Amygdala (tissue), 56 donors: ENCODE data around the gene MYH13.

Source experiments
- DNase-seq, 56 donors: peaks; one replicate each; lab custom pipeline; 2025; lab: John Stamatoyannopoulos, UW

MYH13 gene

DNA sequence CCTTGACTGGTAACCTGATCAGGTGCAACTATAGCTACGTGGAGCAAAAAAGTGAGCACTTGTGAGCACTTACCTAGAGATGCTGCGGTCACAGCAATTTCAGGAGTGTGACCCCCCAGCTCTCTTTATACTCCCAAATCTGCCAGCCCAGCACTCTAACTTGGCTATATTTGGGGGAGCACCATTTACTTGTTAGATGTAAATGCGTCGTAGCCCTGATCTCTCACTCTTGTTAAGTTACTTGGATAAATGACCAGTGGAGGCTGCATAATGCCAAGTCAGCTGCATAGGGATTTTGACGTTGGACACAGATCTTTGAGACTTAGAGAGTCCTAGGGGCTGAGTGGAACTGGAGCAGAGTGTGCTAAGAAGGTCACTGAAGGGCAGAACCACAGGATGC lies at the start of gene MYH13:
TSS of gene MYH13 (minus strand) at position 101 of the 400 bp plus-strand sequence. CDS start 8,476 bp downstream, outside the sequence.
- DNase-seq: no peak

DNA sequence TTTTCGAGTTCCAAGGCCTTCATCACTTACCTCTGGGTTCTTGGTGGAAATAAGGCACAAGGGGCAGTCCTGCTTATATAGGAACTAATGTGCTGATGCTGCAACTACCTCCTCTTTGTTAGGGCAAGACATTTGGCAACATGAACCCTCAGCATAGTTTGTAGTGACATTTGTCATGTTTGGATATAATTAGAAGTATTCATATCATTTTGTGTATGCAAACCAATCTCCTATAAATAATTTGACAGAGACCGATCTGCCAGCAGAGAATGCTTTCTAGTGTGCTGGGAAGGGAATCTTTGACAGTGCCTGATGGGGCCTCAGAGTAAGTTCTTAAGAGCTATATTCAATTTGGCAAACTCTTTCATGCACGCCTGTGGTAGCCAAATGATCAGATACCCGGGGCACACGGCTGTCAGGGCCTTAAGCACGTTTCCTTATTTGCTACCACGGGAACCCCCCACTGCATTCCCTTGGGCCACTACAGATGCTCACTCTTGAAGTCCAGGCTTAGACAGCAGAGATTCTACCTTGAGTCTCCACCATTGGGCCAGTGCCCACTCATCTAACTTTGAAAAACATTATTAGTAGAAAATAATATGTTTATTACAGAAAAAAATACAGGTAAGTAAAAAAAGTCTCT lies 49.2 kb upstream of the MYH13 start, which contains the start of gene MYH8:
TSS of gene MYH8 (minus strand) at position 51 of the 643 bp plus-strand sequence. CDS start 1,723 bp downstream, outside the sequence.
- no peak for DNase-seq

DNA sequence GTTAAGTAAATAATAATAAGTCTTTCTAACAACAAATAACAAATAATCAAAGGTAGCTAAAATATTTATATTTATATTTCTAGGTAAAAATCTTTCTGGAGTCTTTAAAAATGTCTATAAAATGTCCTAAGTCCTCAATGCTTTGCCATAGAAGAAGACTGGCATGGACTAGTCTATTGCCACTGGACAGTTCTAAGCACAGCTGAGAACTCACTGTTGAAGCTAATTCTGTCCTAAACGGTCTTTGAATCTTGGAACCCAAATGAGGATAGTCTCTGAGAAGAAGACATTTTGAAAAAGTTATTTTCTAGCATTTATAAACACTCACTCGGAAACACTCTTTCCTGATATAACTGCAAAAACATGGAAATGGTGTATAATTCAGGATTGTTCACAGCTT lies 48.4 kb upstream of the MYH13 start:
- DNase-seq: no peak

DNA sequence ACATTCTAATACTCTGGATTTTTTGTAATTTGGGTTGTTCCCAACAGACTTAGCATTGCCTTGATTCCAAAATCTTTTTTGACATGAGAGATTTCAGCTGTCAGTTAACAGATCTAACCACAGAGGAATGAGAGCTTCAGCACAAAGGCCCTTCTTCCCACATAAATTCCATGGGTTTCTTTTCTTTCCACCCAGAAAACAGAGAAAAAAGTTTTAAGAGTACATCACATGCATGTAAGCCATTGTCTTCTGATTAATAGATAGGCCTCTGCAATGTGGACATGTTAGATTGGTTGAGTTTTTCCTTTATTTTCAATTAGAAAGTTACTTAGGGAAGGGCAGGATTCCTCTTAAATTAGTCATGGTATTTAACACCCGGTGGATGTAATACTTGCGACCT lies 48.0 kb upstream of the MYH13 start:
- no peak for DNase-seq

DNA sequence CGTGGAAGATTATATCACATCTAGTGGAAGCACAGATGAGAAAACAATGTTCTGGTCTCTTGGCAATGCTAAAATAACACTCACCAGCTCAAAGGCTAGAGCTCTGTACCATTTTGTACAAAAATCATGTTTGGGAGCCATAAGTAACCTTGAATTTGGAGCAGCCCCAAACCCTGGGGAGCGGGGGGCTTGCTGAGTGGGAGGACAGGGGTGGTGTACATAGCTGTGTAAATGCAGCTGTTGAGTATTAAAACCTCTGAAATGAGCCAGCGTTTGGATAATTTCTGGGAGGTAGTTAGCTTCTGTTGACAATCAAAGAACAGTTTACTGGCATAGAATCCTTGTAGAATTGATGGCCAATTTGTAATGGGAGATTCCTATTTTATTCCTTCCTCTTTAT lies 44.6 kb upstream of the MYH13 start:
- no peak for DNase-seq

DNA sequence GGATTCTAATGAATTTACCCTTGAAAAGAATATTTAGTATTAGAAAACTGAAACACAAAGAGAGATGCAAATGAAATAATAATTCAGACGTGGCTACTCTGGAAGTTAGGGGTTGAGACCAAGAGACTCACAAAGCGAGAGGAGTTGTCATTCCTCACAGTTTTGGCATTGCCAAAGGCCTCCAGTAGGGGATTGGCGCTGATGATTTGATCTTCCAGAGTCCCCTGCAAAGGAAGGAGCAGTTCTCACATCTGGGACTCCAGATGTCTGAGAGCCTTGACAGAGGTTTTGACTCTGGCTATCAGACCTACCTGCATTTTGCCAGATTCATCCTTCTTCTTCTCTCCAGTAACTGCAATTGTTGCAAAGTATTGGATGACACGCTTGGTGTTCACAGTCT lies 42.4 kb upstream of the MYH13 start:
- no peak for DNase-seq

DNA sequence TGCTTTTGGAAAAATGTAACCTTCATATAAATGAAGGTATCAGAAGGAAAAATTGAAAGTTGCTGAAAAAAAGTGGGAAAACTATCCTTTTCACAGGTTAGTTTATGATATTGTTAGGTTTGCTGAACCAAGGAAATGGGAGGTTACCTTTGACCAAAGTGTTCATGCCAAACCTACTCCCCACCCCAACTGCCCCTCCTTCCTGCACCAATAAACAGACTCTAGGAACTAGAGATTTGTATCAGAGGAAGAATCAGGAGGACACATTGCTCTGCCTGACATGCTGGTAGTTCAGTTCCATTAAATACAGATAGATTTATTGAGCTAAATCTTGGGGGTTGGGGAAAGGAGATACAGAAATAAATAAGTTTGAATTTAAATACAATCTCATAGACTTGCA lies 30.8 kb upstream of the MYH13 start:
- DNase-seq: no peak

DNA sequence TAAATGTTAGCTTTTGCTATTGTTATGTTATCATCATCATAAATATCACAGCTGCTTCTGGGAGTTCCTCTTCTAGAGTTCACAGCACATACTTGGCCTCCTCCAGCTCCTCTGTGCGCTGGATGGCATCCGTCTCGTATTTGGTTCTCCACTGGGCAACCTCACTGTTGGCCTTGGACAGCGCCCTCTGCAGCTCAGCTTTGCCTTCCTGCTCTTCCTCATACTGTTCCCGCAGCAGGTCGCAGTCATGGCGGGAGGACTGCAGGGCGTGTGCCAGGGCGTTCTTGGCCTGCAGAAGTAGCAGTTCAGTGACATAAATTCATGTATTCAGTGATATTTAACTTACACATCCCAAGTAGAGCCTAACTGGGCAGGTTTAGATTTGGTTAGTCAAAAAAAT lies 25.5 kb upstream of the MYH13 start:
- no peak for DNase-seq

DNA sequence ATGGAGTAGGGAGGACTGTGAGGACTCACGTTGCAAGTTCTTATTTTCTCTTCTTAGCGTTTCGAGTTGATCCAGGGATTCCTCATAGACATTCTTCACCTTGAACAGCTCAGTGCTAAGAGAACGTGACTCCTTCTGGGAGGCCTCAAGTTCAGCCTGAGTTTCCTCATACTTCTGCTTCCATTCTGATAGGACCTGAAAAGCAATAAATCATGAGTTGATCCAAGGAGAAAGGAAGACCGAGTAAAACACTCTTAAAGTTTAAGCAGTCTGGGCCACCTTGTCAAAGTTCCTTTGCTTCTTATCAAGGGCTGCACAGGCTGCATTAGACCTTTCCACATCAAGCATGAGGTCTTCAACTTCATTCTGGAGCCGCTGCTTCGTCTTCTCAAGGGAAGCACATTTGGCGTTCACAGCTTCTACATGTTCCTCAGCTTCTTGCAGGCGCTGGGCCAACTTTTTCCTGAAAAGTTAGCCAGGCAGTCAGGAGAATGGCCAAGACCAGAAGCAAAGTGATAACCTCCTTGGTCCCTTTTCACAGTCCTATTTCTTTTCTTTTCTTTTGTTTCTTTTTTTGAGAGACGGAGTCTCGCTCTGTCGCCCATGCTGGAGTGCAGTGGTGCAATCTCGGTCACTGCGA lies 23.8 kb upstream of the MYH13 start:
- DNase-seq: no peak

DNA sequence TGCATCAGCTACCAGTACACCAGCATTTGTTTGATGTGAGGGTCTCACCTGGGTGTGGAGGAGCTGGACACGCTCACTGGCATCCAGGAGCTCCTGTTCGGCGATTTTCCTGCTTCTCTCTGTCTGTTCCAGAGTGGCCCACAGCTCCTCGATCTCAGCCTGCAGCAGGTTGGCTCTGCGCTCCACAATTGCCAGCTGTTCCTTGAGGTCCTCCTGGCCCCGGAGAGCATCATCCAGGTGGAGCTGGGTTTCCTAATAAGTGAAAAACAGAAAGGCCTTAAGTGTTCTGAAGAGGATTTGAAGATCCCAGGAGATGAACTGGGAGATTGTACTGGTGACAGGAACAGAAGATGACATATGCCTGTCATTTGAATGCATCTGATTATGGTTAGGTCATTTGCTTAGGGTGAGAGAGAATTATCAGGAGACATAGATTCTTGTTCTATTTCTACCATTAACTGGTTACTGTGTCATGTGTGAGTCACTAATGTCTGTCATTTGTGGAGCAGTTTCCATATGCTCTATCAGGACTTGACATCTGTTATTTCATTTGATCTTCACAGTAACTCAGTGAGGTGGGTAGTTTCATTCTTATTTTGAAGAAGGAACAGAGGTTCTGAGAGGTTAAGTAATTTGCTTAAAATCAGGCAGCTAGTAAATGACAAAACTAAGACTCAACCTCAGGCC lies 21.5 kb upstream of the MYH13 start:
- no peak for DNase-seq

DNA sequence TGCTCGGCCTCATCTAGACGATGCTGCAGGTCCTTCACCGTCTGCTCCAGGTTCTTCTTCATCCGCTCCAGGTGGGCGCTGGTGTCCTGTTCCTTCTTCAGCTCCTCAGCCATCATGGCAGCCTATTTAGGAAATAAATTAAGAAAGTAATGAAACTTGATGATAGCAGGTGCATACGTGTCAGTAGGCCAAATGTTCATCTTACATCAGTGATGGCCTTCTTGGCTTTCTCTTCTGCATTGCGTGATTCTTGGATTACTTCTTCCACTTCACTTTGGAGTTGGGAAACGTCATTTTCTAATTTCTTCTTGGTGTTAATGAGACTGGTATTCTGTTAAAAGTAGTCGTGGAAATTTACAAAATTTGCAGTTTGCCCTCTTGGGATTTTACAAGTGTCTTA lies 20.1 kb upstream of the MYH13 start:
- no peak for DNase-seq

DNA sequence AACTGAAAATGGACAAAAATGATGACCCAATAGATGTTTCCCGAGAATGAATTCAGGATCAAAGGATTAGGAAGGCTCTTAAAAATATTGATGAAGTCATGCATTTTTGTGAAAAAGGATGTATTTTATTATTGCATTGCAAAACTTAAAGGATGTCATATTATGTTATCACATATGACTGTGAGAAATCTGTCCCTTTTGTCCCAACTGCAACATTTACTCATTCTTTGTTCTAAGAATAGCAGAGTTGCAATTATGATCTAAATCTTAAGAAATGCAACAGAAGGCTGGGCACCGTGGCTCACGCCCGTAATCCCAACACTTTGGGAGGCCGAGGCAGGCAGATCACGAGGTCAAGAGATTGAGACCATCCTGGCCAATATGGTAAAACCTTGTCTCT lies 13.1 kb upstream of the MYH13 start:
- no peak for DNase-seq

DNA sequence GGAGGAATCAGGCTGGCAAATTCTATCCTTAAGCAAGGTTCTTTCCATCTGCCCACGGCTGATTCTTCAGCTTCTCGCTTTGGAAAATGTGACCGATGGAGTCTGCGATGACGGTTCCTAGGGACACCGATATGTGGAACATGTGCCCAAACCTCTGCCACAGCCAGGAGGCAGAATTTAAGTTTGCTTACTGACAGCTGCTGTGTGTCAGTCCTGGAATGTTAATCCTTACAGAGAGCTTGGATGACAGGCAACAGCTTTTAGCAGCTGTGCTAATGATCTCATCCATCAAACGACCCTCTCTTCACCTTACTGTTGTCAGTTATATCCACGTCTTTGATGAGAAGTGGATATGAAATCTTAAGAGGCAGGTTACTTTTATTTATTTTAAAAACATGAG lies 11.4 kb upstream of the MYH13 start:
- no peak for DNase-seq

DNA sequence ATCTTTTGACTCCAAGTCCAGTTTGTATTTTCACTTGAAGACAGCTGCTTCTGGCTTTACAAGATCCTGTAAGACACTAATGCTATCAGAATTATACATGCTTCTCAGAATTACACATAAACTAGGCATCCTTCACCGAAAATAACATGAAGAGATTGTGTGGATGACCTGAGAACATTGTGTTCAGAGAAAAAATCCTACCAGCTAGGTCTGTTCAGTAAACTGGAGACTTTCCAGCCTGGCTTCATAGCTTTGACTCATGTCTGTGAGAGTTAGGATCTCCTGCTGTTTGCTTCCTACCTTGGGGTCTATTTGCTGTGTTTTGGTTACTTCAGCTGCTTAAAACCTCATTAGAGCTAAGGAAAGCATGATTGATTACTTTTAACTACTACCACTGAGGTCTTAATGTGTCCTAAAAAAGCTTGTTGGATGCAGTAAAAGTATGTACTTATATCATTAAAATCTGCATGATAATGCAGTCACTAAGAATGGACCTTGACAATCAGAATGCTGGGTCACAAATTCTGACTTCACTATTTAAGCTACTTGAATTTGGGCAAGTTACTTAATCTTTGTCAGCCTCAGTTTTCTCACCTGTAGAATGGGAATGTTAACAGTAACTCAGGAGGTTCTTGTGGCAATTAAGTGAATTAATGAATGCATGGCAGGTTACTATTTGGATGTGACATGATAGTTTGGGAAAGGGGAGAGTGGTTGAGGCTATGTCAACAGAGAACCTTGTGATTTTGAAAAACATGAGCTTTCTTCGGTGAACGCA lies 8.0 kb upstream of the MYH13 start:
- no peak for DNase-seq

DNA sequence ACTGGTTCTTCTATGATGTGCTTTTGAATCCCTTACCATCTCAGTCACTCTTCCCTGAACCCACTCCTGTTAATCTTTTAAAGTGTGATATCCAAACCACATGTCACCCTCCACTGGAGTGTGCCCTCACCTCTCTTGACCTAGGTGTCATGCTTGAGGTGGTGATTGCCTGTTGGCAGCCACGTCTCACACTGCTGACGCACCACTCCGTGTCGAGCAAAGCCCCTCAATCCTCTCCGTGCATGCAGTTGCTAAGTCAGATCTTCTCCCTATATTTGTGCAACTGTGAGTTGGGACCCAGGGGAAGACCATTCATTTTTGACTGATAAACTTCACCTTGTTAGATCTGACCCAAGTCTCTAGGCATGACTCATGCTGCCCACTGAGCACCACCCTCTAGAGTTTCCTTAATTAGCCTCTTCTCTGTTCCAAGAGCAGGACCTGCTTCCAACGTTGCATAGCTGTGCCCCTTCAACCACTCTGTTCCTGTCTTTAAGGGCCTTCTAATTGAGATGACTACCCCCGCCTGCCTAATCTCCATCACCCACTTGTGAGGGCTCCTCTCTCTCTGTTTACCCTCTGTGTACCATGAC lies 2.7 kb downstream of the MYH13 start:
- DNase-seq: no peak

DNA sequence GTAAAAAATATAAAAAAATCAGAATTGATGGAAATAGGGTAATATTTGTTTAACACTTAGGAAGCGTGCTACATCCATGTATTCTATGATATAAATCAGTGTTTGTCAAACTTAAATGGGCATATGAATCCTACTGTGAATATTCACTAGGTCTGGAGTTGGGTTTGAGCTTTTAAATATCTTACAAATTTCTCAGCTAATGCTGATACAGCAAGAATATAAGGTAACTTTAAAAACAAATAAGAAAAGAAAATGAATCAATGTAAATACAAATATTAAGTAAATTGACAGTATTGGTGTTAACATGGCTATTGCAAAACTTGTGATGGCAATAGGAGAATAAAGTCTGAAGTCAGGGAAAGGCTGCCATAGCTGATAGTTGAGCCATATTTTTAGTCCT lies 3.6 kb downstream of the MYH13 start:
- DNase-seq: no peak

DNA sequence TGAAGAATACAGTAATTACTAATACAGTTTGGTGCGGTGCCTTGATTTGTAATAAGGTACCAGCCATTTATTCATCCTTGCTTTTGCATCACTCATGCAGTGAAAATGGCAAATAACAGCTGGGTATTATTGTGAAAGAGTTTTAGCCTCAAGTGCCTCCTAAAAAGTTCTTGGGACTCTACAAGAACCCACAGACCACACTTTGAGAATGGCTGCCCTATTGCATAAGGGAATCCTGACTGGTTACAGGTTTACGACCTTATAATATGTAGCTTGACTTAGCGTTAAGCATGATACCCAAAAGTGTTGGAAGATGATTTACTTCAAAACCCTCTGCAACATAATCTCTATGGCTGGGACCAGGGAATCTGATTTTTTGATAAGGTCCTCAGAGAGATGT lies 4.2 kb downstream of the MYH13 start:
- DNase-seq: no peak

DNA sequence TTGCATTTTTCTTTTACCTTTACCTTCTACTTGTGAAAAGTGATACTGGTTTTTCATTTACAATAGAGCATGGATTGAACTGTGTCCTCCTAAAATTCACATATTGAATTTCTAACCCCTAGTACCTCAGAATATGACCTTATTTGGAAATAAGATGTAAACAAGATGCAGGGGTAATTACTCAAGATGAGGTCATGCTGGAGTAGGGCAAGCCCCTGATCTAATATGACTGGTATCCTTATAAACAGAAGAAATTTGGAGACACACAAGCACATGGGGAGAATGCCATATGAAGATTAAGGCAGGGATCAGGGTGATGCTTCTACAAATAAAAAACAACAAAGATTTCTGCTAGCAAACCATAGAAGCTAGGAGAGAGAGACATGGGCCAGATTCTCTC lies 12.2 kb downstream of the MYH13 start:
- DNase-seq: no peak

DNA sequence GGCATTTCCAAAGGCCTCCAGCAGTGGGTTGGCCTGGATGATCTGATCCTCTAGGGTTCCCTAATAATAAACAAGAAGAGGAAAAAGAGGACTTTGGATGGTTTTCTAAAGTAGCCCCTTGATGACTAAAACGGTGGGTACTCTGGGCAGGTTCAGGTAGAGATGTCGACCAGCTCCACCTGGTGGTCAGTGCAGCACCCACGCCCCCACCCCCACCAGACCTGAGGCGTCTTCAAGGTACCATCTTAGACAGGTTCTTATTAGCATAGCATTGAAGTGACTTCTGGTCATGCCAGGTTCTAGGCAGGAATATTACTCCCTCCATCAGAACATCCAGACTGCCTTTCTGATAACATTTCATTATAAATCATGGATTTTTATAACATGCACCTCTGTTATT lies 15.0 kb downstream of the MYH13 start:
- peak in 1 of 56 donors; percentile 2 for DNase-seq

DNA sequence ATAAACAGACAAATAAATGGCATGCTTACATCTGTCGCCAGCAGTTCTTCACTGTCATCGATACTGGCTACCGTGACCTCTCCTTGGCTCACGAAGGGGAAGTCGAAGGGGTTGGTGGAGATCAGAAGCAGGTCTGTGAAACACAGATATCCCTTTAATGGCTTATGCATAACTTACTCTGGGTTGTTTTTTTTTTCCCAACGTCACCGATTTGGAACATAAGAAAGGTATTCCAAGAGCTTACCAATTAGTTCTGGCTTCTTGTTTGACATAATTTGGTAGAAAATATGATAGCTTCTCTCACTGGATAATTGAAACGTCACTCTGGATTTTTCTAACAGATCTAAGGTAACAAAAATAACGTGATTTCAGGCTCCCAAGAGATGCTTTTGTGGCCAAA lies 18.2 kb downstream of the MYH13 start:
- DNase-seq: no peak

DNA sequence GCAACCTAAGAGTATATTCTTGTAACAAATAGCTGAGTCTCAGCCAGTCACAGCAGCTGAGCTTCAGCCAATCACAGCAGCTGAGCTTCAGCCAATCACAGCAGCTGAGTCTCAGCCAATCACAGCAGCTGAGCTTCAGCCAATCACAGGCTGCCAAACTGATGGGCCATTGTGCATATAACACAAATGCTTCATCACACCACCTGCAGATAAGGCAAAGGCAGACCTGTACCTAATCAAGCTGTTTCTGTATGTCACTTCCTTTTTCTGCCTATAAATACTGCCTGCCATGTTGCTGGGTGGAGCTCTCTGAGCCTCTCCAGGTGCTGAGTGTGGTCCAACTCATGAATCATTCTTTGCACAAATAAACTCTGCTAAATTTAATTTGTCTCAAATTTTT lies 19.9 kb downstream of the MYH13 start:
- no peak for DNase-seq
